Stimulated activated CD8-positive, alpha-beta memory T cell treated with anti-CD3 and anti-CD28 coated beads, Interleukin-12 subunit alpha, Interleukin-12 subunit beta, amount 100 ng/mL, for 24 hours (primary cell): ENCODE data around the gene KRTAP13-2.

Experiments
- DNase-seq: peaks from one replicate; pipeline ENCODE4 v3.0.0-alpha.2; 2020; ENCODE audit errors: extremely low read depth

KRTAP13-2 gene

GRCh38 chr21:30372139-30372770 is at the start of gene KRTAP13-2:
KRTAP13-2 (minus strand) TSS chr21:30372271; CDS start chr21:30372213, 58 bp downstream.
- no peak for DNase-seq

- DNase-seq: no peak
Measured at GRCh38 chr21:30415993-30416392, 43.9 kb upstream of the KRTAP13-2 start.

- no peak for DNase-seq
Measured at GRCh38 chr21:30408782-30409494, 36.9 kb upstream of the KRTAP13-2 start.

- DNase-seq: no peak
Measured at GRCh38 chr21:30395731-30396130, 23.7 kb upstream of the KRTAP13-2 start, which contains the start of gene KRTAP13-1. KRTAP13-1 (plus strand) TSS chr21:30396031; CDS start chr21:30396087, 56 bp downstream.

- DNase-seq: no peak
Measured at GRCh38 chr21:30391492-30392025, 19.5 kb upstream of the KRTAP13-2 start.

GRCh38 chr21:30382201-30382600 is 10.1 kb upstream of the KRTAP13-2 start:
- DNase-seq: no peak

GRCh38 chr21:30355906-30356305 is 16.2 kb downstream of the KRTAP13-2 start:
- no peak for DNase-seq

GRCh38 chr21:30354308-30355005 is 17.6 kb downstream of the KRTAP13-2 start:
- DNase-seq: no peak

- DNase-seq: no peak
Measured at GRCh38 chr21:30351534-30351933, 20.5 kb downstream of the KRTAP13-2 start.

- no peak for DNase-seq
Measured at GRCh38 chr21:30349572-30349971, 22.5 kb downstream of the KRTAP13-2 start.

GRCh38 chr21:30348506-30348905 is 23.6 kb downstream of the KRTAP13-2 start, which contains the start of gene KRTAP23-1:
KRTAP23-1 (minus strand) TSS chr21:30348606; CDS start chr21:30348606, 0 bp downstream.
- no peak for DNase-seq

GRCh38 chr21:30345014-30345413 is 27.1 kb downstream of the KRTAP13-2 start:
- DNase-seq: no peak

GRCh38 chr21:30340714-30341573 is 31.1 kb downstream of the KRTAP13-2 start:
- no peak for DNase-seq

GRCh38 chr21:30338717-30339116 is 33.4 kb downstream of the KRTAP13-2 start:
- no peak for DNase-seq

GRCh38 chr21:30337772-30338171 is 34.3 kb downstream of the KRTAP13-2 start:
- DNase-seq: no peak

- no peak for DNase-seq
Measured at GRCh38 chr21:30337276-30337744, 34.8 kb downstream of the KRTAP13-2 start, which contains the start of gene KRTAP27-1. KRTAP27-1 (minus strand) TSS chr21:30337694; CDS start chr21:30337668, 26 bp downstream.

- DNase-seq: no peak
Measured at GRCh38 chr21:30336596-30336995, 35.5 kb downstream of the KRTAP13-2 start.

- DNase-seq: no peak
Measured at GRCh38 chr21:30333736-30334135, 38.3 kb downstream of the KRTAP13-2 start.

GRCh38 chr21:30332681-30333080 is 39.4 kb downstream of the KRTAP13-2 start:
- no peak for DNase-seq

- no peak for DNase-seq
Measured at GRCh38 chr21:30329203-30329875, 42.7 kb downstream of the KRTAP13-2 start.
